Suppressor macrophage treated with lipopolysaccharide for 1 hour (primary cell): ENCODE results near the gene PIGT.

Experiments
- DNase-seq, 3 donors: peaks; one replicate each; pipeline ENCODE4 v3.0.0-alpha.2; 2020 to 2022

The PIGT gene

DNA sequence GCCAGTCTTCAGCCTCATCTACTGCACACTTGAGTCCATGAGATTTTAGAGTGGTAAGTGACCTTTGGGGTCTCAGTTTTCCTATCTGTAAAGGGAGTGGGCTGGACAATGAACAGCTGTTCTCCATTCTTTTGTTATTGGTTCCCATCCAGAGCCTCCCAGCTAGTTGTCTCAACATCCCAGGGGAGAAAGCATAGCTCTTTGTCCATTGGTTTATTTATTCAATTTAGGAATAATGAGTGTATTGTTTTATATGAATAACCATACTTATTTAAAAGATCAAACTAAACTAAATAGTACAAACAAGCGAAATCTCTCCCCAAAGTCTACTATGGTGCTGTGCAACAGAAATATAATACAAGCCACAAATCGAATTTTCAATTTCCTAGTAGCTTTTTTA, 13.7 kb downstream of the PIGT start:
- DNase-seq: no peak

DNA sequence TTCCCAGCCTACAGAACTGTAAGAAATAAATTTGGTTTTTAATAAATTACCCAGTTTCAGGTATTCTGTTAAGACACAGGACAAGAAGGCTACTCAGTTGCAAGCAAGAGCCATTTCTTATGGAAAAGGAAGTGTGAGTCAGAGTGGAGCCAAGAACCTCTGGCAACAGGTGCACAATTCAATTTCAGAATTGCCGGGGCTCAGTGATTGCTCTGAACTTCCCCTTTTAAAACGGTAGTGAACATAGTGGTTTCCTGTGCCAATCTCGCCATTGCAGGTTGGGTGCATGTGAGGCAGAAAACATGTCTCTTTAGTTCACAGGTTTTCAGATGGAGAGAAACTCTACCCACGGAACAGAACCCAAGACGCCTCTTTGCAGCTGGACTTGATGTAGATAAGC, 16.4 kb downstream of the PIGT start:
- no peak for DNase-seq

GRCh38 chr20:45433316-45433715, 17.4 kb downstream of the PIGT start:
- DNase-seq: peak in 1 of 3 donors; percentile 49

DNA sequence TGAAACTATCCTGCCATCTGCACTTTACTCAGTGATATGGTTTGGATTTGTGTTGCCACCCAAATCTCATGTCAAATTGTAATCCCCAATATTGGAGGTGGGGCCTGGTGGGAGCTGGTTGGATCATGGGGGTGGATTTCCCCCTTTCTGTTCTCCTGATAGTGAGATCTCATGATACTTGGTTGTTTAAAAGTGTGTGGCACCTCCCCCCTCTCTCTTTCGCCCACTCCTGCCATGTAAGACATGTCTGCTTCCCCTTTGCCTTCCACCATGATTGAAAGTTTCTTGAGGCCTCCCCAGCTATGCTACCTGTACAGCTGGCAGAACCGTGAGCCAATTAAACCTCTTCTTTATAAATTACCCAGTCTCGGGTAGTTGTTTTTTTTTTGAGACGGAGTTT, 18.0 kb downstream of the PIGT start:
- peak in 2 of 3 donors; percentile 38 to 59 for DNase-seq

- DNase-seq: peak; percentile 93 to 96 (median 95)
Measured at GRCh38 chr20:45436732-45437485, 21.0 kb downstream of the PIGT start.

GRCh38 chr20:45440424-45440823, 24.5 kb downstream of the PIGT start:
- DNase-seq: no peak

DNA sequence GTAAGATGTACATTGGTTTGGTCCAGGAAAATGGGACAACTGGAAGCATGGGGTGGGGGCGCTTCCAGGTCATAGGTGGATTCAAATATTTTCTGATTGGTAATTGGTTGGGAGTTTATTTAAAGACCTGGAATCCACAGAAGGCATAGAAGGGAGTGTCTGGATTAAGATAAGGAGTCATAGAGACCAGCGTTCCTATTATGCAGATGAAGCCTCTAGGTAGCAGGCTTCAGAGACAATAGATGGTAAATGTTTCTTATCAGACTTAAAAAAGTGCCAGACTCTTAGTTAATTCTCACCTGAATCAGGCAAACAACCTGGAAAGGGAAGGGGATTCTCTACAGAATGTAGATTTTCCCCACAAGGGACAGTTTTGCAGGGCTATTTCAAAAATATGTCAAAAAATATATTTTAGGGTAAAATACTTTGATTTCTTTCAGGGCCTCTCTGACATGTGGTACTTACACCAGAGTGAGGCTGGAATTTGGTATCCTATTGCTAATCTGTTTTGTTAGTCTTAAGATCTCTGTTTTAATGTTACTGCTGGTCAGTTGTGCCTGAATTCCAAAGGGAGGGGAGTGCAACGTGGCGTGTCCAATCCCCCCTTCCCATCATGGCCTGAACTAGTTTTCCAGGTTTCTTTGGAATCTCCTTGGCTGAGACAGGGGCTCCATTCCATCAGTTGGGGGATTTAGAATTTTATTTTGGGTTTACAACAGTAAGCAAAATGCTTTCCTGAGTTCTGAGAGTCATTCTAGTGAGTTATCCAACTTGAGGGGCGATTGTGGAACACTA, 25.1 kb downstream of the PIGT start:
- no peak for DNase-seq

DNA sequence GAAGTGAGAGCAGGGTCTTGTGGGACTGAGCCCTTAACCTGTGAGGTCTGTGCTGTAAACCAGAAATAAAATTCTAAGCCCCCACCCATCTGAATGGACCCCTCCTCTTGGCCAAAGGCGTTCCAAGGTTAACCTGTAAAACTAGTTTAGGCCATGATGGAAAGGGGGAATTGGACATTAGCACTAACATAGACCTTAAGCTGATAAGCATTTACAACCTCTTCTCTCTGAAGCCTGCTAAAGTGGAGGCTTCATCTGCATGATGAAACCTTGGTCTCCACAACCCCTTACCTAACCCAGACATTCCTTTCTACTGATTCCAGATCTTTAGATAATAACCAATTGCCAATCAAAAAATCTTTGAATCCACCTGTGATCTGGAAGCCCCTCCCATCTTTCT, 25.8 kb downstream of the PIGT start:
- DNase-seq: no peak

DNA sequence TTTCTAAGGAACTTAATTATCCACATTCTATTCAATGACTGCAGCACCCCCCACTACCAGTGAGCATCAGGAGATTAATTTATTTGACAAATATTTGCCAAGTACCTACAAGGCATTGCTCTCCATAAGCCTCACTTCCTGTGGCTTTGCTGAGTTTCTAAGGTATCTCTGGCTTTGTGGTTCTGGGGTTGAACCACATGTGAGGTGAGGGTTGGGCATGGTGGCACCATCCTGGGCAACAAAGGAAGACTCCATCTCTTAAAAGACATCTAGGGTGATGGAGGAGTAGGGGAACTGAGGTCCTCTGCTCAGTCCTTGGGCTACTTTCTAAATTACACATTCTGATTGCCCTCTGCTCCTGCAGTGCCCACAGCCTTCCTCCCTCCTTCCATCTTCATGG, 28.1 kb downstream of the PIGT start:
- no peak for DNase-seq

DNA sequence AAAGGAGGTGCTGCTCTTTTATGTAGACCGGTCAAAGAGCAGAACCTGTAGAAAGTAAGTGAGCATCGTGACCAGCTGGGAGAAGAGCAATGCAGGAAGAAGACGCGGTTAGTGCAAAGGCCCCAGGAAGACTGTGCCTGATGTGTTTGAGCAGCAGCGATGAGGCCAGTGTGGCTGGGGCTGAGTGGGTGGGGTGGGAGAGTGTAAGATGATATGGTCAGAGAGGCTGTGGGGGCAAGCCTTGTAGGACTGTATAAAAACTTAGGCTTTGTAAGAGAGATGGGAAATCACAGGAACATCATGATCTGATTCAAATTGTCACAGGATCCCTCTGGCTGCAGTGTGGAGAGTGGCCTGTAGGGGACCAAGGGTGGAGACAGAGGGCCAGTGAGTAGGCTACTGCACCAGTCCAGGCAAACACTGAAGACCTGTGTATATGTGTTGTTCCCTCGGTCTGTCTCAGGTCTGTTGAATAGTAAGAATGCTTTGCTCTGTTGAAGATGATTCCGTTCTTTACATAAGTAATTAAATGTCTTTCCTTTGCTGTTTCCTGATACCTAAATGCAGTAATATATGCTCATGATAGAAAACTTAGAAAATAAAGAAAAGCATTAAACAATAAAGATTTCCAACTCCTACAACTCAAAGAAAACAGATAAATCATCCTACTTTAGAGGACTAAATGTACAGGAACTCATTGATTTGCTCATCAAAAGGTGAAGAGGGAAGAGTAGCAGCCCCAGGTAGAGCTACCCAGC, 30.0 kb downstream of the PIGT start:
- DNase-seq: peak; percentile 63 to 72 (median 65)

- DNase-seq: no peak
Measured at GRCh38 chr20:45448270-45448669, 32.3 kb downstream of the PIGT start.

- DNase-seq: no peak
Measured at GRCh38 chr20:45449528-45449927, 33.6 kb downstream of the PIGT start.

DNA sequence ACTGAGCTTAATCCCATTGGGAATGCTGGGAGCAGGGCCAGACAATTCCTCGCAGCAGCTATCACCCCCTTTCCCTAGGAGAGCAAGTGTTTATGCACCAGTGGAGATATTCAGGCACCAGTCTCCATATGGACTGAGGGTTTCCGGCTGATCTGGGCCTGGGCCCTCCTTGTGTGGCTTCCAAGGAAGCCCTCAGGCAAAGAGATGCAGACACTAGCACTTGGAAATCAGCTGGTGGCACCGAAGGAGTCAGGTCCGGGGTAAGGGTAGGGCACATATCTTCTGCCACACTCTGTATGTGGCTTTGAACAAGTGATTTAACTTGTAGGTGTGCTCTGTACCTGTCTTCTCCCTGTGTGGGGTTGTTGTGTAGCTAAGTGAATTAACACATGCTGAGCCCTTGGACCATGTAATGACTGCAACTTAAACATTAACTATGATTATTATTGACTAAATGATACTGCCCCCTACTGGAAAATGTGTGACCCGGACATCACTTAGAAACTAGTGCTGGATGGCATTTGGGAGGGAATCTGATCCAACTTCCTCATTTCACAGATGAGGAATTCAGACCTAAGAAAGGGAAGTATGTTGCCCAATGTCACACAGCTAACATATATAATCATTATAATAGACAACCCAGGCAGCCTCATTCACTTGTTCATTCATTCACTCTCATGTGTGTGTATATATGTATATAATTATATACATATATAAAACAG, 34.3 kb downstream of the PIGT start:
- peak; percentile 86 to 95 (median 95) for DNase-seq

DNA sequence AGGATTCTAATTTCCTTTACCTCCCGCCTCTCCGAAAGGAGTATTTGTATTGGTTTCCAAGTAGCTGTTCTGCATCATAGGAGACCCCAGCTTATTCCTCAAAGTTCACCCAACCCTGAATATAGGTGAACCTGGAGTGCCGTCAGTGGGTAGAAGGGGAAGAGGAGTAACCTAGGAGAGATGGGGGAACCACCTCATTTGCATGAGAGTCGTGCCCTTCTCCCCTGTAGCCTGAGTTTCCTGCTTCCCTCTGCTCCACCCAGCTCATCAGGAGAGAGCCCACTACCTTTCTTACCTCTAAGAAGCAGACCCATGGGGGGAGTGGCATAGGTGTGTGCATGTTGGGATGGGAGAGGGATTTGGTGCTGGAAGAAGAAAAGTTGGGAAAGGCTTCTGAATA, 36.3 kb downstream of the PIGT start:
- DNase-seq: peak in 2 of 3 donors; percentile 32 to 39

GRCh38 chr20:45452772-45453691, 37.1 kb downstream of the PIGT start:
- DNase-seq: peak; percentile 58 to 73 (median 67)

DNA sequence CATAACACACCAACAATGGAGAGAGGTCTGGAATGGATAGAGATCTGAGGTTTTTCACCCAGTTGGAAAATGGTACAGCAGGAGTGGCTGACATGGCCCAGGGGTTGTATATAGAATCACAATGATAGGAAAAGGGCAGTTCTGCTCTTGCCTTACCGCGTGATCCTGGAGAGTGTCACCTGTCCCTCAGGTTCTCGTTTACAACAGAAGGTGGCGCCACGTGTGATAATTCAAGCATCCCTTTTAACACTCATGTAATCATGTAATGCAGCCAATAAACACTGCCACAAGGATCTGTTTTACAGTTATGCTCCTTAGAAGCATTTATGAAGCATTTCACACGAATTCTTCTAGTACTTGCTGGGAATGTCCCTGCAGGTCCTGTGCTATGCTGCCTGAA, 40.7 kb downstream of the PIGT start:
- peak in 2 of 3 donors; percentile 26 to 42 for DNase-seq

DNA sequence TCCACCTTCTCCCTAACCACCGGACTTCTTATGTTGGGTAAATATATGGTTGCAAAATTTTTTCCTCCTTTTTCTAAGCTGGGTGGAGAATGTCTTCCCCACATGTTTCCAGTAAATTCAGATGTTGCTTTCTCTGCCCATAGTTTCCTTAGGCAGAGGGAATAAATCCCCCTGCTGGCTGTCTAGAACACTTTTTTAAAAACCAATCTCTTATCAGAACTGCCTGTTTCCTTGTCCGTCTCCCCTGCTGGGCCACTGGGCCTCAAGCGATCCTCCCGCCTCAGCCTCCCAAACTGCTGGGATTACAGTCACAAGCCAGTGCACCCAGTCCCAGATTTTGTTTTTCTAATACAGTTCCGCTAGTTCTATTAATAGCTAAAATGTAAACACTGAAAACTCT, 43.7 kb downstream of the PIGT start:
- no peak for DNase-seq

DNA sequence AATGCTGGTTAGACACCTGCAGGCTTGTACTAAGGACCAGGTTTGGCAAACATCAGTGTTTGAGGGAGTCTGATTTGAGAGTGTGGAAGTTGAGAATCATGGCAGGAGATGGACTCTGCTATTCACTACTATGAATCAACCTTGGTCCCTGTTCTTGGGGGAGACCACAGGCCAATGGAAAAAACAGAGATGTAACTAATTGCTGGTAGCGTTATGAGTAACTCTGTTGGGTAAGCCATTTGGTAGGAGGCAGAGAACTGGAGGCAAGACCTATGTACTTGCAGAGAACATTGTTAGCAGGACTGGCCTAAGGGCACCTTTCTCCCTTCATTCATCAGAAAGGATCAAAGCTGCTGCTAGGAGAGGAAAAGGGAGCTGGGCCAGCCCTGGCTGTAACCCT, 45.3 kb downstream of the PIGT start:
- no peak for DNase-seq

- DNase-seq: no peak
Measured at GRCh38 chr20:45462711-45463509, 47.0 kb downstream of the PIGT start.

DNA sequence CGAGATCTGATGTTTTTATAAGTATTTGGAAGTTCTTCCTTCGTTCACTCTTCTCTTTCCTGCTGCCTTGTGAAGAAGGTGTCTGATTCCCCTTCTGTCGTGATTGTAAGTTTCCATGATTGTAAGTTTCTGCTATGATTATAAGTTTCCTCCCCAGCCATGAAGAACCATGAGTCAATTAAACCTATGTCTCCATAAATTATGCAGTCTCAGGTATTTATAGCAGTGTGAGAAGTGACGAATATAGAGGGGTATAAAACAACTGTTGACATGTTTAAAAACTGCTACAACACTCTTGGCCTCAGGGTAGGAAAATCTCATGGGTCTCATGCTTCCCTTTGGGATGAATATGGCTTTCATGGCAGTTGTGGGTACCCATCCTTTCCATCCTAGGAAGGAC, 47.8 kb downstream of the PIGT start:
- DNase-seq: no peak
